Kasumi-1 (cell line): Measurements from ENCODE around the gene RIN3.

Experiments used
- DNase-seq, 2 experiments: peaks; one replicate each; lab custom pipeline; 2025; lab: John Stamatoyannopoulos, UW

The RIN3 gene

DNA sequence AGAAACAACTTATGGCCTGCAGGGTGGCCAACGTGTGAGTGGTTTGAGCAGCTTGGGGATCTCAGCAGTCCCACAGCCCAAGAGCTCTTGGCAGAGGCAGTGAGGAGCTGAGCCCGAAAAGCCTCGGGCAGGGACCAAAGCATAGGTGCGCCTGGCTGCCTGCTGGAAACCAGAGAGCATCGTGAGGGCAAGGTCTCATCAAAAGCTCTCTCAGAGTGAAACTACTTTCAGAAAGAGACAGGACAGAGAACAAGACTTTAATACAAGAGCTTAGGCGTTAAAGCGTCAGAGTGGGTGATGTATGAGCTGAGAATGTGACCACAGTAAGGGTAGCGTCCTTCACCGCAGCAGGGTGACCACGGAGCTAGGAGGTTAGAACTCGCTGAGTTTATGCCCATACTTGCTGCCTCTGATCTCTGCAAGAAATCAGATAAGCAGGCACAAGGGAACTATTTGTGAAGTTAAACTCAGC lies 204.0 kb downstream of the RIN3 start:
- no peak for DNase-seq

DNA sequence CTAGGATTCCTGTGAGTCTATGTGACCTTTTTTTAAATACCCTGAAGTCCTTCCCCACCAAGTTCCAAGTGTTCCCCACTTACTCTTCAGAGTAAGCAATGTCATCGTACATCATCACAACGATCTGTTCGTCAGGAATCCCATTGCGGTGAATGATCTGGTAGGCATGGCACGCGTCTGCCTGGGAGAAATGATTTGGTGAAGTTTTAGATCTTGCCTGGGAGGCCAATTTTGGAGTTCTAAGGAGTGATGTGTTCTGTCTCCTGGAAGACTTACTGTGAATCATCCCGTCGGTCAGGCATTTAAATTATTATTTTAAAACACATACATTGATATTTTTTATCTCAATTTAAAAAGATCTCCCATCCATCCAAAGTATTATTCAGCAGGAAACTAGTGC lies 205.1 kb downstream of the RIN3 start:
- DNase-seq: no peak

DNA sequence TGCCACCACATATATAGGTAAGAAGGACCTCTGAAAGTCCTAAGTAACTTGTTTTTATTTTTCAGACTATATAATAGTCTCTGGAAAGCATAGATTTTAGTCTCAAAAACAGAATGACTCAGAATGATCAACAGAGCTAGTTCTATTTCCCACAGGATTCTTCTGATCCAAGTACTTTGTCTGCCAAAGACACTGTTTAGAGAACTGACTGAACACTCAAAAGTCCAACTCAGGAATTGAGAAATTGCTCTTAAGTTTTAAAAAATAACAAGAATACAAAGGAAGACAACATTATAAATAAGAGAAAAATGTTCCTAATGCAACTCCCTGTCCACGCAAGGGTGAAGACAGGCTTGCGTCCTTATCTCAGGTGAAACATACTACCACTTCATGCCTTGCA lies 205.8 kb downstream of the RIN3 start:
- no peak for DNase-seq

DNA sequence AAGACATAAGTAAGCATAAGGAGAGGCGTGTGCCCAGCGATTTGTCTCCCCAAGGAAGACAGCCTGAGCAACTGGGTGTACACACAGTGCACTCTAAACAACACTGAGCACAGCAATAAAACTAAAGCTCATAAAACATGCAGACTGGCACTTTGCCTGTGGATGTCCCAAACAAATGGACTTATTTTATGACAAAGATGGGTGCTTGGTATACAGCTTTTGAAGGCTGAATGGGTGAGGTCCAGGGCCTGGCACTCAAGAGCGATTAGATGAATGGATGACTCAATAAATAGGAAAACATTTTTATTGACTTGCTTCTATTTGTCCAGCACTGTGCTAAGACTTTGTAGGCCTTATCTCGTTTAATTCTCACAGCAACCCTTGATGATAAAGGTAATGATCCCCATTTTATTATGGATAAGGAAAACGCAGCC lies 206.3 kb downstream of the RIN3 start:
- DNase-seq: no peak

DNA sequence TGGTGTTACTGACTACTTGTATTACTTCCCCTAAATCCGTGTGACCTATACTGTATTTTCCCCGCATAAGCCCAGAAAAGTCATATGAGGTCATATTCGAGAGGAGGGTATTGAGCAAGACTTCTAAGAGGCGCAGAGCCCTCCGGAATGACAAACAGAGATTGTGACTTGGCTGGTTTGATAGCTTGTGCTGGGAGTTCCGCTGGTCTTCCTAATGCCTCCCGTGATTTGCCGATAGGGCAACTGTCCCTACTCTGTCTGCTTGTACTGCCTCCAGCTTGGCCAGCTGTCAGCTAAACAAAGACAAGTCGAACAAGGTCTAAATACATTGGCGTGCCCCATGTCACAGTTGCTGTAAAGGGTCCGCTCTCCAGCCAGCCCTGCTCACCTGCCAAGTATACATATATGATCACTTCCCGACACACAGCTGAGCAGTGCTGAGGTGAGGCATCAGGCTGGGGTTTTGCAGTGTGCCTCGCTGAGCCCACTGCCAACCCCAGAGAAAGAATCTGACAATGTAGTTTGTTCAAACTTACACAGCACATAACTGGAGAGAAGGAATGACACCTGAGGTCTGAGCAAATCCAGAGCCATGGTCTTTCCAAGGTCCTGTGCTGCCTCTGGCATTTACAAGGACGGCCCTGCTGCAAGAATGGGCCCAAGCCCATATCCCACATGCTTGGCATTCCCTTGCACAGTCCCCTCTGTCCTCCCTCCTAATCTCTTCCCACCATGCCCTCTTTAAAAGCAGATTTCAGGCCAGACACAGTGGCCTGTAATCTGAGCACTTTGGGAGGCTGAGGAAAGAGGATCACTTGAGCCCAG lies 211.1 kb downstream of the RIN3 start:
- DNase-seq: no peak

DNA sequence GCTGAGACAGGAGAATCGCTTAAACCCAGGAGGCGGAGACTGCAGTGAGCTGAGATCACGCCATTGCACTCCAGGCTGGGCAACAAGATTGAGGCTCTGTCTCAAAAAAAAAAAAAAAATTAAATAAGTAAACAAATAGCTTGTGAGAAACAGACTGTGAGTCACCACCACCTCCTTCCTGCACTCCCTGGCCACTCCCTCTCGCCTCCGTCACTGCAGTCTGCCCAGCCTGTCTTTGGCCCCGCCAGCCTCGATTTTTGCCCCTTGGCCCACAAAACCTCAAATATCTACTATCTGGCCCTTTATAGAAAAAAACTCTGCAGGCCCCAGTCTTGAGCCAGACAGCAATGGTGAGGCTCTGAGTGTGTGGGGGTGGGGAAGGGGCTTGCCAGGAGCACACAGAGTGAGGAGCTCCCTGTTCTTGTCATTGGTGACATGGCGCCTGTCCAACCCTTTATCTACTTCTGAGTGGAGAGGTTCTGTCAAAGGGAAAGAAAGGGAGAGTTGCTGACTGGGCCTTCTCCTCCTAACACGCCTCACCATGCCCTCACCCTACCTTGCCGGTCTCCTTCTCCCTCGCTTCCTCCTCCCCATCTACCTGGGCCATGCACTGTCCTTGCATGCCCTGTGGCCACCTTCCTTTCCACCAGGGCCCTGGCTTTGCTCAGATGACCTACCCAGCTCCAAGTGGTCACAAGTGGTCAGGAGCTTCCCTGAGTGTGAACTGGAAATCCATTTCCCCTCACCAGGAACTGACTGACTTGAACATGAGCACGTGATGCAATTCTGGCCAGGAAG lies 212.8 kb downstream of the RIN3 start:
- no peak for DNase-seq

DNA sequence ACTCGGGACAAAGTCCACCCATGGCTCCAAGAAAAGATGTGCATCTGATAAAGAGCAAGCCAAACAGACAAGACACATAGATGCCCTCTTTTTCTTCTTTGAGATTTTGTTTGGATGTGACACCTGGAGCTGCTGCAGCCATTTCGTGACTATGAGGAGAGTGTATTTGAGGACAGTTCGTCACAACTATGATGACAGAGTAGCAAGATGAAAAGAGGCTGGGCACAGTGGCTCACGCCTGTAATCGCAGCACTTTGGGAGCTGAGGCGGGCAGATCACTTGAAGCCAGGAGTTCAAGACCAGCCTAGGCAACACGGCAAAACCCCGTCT lies 213.3 kb downstream of the RIN3 start:
- no peak for DNase-seq

DNA sequence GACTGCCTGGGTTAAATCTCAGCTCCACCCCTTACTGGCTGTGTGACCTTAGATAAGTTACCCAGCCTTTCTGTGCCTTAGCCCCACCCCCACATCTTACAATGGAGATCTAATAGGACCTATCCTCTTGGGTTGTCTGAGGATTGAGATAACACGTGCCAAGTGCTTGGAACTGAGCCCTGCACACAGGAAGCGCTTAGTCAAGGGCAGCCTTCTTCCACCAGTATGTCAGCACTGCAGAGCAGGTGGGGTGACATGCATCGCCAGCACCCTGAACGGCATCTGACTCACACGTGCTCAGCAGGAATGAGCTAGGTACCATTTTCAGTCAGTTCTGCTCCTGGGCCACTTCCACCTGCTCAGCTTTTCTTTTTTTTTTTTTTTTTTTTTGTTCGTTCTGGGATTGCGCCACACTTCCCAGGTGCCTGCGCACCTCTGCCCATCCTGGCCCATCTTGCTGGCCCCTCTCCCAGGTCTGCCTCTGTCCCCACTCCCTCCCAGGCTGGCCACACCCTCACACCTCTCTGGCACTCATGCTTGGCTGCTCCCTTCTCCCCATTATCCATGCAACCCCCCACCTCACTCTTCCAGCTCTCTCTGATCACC lies 215.3 kb downstream of the RIN3 start:
- DNase-seq: peak; percentile 26 to 37

DNA sequence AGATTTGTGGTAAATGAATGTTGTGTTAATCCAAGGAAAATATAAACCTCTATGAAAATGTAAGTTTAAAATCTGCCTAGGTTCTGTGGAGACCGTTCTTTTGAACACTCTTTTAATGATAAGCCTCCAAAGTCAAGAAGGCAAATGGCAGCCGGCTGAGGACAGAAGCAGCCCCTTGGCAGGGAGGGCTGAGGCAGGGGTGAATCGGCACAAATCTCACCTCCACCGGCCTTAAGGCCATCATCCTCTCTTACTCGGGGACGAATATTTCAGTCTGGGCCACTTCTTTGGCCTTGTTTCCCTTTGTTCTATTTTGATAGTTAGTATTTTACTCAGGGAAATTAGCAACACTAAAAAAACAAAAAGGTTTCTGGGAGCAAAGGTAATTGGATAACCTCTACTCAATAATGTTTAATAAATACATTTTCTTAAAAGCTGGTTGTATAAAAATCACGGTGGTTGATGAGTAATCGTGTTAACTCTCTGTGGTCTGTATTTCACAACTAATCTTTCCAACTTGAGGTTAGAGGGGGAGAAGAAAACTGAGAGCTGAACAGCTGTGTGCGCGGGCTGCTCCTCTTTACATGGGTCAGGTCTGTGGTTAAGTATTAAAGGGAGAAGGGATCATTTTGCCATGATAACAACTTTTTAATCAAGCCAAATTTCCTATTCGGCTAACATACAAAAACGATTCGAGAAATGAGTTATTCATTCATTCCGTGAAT lies 216.2 kb downstream of the RIN3 start:
- DNase-seq: peak; percentile 45 to 51

DNA sequence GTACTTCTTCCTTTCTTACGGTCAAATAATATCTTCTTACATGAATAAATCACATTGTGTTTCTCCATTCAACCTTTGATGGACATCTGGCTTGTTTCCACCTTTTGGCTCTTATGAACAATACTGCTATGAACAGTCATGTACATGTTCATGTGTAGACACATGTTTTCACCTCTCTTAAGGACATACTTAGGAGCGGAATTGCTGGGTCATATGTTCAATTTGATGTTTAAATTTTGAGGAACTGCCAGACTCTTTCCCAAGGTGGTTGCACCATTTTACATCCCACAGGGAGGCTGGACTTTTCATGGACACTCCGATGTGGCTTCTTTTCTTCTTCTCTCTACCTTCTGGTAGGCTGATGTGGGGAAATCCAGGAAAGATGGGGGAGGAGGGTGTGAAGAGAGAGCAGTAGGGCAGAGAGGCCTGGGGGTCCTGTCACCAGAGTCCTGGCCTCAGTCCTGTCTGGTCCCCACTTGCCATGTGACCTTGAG lies 218.1 kb downstream of the RIN3 start:
- DNase-seq: no peak

DNA sequence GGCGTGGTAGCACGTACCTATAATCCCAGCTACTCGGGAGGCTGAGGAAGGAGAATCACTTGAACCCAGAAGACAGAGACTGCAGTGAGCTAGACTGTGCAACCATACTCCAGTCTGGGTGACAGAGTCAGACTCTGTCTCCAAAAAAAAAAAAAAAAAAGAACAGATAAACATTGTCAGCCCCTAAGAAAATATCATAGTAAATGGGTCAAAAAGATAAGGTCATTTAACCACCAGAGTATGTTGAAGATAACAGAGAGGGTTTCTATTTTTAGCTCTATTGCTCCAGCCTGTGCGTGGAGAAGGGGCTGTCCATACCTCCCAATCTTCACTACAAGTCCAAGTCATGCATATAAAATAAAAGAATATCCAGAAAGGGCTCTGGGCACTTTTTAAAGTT lies 219.4 kb downstream of the RIN3 start:
- no peak for DNase-seq

DNA sequence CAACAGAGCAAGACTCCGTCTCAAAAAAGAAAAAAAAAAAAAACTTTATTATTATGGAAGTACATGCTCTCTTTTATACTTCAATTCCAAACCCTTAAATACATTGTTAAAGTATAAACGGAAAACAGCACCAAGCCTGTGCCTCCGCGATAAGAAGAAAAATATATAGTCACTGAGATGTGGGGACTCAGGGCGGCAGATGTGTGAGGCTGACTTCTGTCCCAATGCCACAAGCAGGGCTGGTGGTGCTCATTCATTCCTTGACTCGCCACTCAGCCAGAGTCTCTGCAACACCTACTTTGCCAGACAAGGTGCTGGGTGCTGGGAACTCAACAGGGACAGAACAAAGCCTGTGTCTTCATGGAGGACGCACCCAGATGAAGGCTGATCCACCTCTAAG lies 221.0 kb downstream of the RIN3 start:
- no peak for DNase-seq

DNA sequence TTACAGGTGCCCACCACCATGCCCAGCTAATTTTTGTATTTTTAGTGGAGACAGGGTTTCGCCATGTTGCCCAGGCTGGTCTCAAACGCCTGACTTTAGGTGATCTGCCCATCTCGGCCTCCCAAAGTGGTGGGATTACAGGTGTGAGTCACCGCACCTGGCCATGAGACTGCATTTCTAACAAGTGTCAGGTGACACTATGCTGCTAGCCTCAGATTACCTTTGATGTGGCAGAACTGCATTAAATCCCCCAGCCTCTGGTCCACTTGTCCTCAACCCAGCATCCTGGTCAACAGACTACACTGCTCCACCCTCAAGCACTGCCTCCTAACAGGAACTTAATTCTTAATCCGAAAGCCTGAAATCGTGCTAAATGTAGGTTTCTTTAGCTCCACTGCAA lies 221.8 kb downstream of the RIN3 start:
- no peak for DNase-seq

DNA sequence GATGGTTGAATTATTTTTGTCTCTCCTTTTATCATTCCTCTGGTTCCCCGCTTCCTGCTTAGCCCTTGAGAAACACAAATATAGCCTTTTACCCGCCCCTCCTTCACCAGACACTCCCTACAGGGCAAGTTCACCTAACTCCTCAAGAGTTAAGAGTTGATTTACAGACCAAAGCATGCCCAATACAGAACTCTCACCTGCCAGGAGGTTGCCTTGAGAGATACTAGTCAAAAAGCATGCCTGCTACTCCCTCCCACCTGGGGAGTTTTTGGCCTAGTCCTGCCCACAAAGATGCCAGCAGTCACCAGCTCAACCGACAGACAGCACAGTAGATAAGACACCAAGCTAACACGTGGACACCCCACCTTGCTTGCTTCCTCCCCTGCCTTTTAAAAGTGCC lies 223.6 kb downstream of the RIN3 start:
- DNase-seq: no peak

DNA sequence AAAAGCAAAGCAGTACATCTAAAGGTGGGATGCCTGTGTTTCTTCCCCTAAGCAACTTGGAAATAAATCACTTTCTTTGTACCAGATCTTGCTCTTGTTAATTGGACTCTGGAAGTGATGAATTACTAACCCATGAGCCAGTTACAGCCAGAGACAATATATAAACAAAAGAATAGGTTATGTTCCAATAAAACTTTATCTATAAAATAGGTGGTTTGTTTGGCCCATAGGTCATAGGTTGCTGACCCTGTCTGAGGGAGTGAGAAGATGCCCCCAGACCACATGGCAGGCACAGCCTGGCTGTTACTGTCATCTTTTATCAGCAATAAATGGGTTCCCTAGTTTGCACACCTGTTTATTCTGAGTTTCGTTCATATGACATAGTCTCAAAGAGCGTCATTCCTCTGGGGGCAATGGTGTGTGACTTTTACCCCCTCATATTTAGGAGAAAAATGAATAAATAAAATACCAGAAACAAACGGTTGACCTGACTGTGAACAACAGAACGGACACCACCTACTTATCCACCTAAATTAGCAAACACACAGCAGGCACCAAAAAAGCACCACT lies 224.1 kb downstream of the RIN3 start:
- no peak for DNase-seq
